ENCODE measurements around the gene HORMAD2.

DNA sequence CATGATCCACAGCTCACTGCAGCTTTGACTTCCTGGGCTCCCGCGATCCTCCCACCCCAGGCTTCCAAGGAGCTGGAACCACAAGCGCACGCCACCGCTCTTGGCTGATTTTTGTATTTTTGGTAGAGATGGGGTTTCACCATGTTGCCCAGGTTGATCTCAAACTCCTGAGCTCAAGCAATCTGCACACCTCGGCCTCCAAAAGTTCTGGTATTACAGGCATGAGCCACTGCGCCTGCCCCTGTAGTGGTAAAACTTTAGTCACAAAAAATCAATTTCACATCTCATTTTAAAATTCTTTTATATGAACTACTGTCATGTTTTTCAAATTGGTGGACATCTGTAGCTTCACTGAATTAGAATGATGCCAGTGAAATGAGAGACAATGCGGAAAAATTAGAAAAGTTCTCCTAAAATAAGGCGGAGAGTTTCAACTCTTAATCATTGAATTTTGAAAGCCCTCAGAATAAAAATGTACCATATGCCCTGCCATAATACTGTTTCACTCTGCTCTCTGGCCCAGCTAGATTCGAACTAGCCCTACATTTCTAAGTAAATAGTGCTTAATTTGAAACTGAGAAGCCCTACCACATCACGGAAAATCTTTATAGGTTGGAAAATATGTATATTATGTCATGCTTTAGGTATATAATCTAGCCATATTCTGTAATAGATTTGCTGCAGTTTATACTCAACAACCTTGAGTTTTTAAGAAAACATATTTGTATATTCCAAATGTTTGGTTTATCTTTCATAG is 78.7 kb downstream of the HORMAD2 start:
- TF ChIP-seq, protein P1, sequence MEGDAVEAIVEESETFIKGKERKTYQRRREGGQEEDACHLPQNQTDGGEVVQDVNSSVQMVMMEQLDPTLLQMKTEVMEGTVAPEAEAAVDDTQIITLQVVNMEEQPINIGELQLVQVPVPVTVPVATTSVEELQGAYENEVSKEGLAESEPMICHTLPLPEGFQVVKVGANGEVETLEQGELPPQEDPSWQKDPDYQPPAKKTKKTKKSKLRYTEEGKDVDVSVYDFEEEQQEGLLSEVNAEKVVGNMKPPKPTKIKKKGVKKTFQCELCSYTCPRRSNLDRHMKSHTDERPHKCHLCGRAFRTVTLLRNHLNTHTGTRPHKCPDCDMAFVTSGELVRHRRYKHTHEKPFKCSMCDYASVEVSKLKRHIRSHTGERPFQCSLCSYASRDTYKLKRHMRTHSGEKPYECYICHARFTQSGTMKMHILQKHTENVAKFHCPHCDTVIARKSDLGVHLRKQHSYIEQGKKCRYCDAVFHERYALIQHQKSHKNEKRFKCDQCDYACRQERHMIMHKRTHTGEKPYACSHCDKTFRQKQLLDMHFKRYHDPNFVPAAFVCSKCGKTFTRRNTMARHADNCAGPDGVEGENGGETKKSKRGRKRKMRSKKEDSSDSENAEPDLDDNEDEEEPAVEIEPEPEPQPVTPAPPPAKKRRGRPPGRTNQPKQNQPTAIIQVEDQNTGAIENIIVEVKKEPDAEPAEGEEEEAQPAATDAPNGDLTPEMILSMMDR (IDR thresholded peaks at IDR 0.05): no peak
- TF ChIP-seq EZH2 (IDR thresholded peaks at IDR 0.05) (no peak), EZH2phosphoT487 (IDR thresholded peaks at IDR 0.05) (no peak)
